ENCODE data around the gene GALNT15.

GRCh38 chr3:16240229-16241023, 65.9 kb downstream of the GALNT15 start:
- no peak for TF ChIP-seq CTCF (IDR thresholded peaks at IDR 0.05; ENCODE audit: borderline replicate concordance, extremely low read depth, low read length, poor library complexity, severe bottlenecking)
- TF ChIP-seq EZH2 (IDR thresholded peaks at IDR 0.05; ENCODE audit: borderline replicate concordance, low read depth, low read length, severe bottlenecking), result no peak
